ENCODE data around the gene CAMK2G. TPM values are rescaled to one million over a fixed set of nuclear protein-coding genes. Genes with fewer than 3 reads are reported as not detected.
"Not testable (repeated sequence)": the region's sequence is repeated elsewhere in the genome, so short reads cannot be mapped to it uniquely, and the experiment has no call there.

Gene CAMK2G
- total RNA-seq, 1 donor from 2014 or later = 31.7 TPM

DNA sequence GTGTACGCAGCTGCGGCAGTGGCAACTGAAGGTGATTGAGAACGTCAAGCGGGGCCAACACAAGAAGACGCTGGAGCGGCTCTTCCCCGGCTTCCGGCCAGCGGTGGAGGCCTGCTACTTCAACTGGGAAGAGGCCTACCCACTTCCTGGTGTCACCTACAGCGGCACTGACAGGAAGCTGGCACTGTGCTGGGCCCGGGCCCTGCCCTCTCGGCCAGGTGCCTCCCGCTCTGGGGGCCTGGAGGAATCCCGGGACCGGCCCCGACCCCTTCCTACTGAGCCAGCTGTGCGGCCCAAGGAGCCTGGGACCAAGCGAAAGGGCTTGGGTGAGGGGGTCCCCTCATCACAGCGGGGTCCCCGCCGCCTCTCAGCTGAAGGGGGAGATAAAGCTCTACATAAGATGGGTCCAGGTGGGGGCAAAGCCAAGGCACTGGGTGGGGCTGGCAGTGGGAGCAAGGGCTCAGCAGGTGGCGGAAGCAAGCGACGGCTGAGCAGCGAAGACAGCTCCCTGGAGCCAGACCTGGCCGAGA, 82.4 kb downstream of the CAMK2G start:
- Mint-ChIP-seq H3K4me3 (ENCODE audit: unreplicated experiment) (no peak overlapping the region), H3K27me3 (ENCODE audit: low read depth) (no peaks in the 10 kb centered on the region), H3K27ac (ENCODE audit: unreplicated experiment) (no peak overlapping the region), H3K4me1 (ENCODE audit: low read depth) (peaks cover 11% of the 10 kb centered on the region), H3K36me3 (ENCODE audit: low read depth) (peaks cover 48% of the 10 kb centered on the region), H3K9me3 (ENCODE audit: low read depth) (no peaks in the 10 kb centered on the region)
- peak; percentile 79 for DNase-seq (ENCODE audit: low spot score)
- TF ChIP-seq, protein P1, sequence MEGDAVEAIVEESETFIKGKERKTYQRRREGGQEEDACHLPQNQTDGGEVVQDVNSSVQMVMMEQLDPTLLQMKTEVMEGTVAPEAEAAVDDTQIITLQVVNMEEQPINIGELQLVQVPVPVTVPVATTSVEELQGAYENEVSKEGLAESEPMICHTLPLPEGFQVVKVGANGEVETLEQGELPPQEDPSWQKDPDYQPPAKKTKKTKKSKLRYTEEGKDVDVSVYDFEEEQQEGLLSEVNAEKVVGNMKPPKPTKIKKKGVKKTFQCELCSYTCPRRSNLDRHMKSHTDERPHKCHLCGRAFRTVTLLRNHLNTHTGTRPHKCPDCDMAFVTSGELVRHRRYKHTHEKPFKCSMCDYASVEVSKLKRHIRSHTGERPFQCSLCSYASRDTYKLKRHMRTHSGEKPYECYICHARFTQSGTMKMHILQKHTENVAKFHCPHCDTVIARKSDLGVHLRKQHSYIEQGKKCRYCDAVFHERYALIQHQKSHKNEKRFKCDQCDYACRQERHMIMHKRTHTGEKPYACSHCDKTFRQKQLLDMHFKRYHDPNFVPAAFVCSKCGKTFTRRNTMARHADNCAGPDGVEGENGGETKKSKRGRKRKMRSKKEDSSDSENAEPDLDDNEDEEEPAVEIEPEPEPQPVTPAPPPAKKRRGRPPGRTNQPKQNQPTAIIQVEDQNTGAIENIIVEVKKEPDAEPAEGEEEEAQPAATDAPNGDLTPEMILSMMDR (IDR thresholded peaks at IDR 0.05) = no peak

DNA sequence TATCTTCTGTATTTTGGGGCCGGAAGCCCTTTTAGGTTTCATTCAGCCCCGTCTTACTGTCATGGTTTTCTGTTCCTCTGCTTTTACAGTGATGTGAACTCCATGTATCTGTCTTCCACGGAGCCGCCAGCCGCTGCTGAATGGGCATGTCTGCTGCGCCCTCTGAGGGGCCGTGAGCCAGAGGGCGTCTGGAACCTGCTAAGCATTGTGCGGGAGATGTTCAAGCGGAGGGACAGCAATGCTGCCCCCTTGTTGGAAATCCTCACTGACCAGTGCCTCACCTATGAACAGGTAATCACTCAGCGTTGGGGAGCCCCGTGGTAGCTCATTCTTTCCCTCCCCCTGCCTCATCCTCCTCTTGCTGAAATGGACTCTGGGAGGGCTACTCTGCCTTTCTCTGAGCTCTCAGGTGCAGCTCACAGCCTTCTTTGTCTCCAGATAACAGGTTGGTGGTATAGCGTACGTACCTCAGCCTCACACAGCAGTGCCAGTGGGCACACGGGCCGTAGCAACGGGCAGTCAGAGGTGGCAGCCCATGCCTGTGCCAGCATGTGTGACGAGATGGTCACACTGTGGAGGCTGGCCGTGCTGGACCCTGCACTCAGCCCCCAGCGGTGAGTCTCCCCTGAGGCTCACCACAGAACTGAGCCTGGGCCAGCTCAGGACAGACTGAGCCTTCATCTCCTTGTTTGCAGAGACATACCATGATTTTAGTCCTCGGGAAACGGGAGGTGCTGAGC, 83.3 kb downstream of the CAMK2G start:
- no peaks in the 10 kb centered on the region for H3K9me3 Mint-ChIP-seq (ENCODE audit: low read depth)
- no peak overlapping the region for H3K4me3 Mint-ChIP-seq (ENCODE audit: unreplicated experiment)
- H3K4me1 Mint-ChIP-seq (ENCODE audit: low read depth) = peaks cover 20% of the 10 kb centered on the region
- no peaks in the 10 kb centered on the region for H3K27me3 Mint-ChIP-seq (ENCODE audit: low read depth)
- peaks cover 41% of the 10 kb centered on the region for H3K36me3 Mint-ChIP-seq (ENCODE audit: low read depth)
- TF ChIP-seq, protein P1 (IDR thresholded peaks at IDR 0.05) = no peak
- DNase-seq (ENCODE audit: low spot score) = no peak
- H3K27ac Mint-ChIP-seq (ENCODE audit: unreplicated experiment) = no peak overlapping the region

DNA sequence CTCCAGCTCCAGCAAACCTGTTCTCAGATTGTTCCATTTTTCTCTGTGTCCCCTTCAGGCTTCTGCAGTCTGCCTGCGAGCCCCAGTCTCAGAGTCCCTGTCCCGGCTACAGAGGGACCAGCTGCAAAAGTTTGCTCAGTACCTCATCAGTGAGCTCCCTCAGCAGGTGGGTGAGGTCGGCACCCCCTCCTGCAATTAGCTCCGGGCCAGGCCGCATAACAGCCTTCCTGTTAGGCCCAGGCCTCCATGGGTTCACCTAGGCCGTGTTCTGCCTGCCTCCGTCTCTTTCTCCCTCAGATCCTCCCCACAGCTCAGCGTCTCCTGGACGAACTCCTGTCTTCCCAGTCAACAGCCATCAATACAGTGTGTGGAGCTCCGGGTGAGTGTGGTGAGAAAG, 84.7 kb downstream of the CAMK2G start:
- Mint-ChIP-seq H3K4me1 (ENCODE audit: low read depth) (peaks cover 27% of the 10 kb centered on the region), H3K27me3 (ENCODE audit: low read depth) (no peaks in the 10 kb centered on the region), H3K27ac (ENCODE audit: unreplicated experiment) (no peak overlapping the region), H3K9me3 (ENCODE audit: low read depth) (no peaks in the 10 kb centered on the region), H3K36me3 (ENCODE audit: low read depth) (peaks cover 35% of the 10 kb centered on the region), H3K4me3 (ENCODE audit: unreplicated experiment) (no peak overlapping the region)
- peak; percentile 64 for DNase-seq (ENCODE audit: low spot score)
- TF ChIP-seq, protein P1 (IDR thresholded peaks at IDR 0.05) = no peak

DNA sequence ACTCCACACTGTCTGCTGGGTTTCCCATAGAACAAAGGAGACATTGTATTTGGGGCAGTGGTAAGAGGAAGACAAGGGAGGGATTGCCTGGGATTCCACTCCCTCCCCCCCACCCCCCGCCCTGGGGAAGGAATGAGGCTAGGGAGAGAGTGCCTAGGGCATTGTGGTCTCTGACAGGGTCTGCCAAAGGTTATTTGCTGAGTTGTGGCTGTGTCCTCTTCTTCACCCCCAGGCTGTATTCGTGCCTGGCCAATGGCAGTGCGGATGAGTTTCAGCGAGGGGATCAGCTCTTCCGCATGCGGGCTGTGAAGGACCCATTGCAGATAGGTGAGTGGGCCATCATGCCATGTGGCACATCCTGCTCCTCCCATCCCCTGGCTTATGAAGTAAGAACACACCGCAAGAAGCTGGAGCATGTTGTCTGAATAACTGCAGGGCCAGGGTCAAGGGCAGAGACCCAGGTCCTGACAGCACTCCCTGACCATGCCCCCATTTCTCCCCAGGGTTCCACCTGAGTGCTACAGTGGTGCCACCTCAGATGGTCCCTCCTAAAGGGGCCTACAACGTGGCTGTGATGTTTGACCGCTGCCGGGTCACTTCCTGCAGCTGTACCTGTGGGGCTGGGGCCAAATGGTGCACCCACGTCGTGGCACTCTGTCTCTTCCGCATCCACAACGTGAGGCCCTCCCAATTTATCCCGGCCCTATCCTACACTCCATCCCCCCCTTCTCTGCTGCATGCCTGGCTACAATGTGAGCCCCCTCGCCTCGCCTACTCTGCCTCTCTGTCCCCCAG, 85.3 kb downstream of the CAMK2G start:
- Mint-ChIP-seq H3K9me3 (ENCODE audit: low read depth) (no peaks in the 10 kb centered on the region), H3K36me3 (ENCODE audit: low read depth) (peaks cover 32% of the 10 kb centered on the region), H3K4me1 (ENCODE audit: low read depth) (peaks cover 29% of the 10 kb centered on the region), H3K27ac (ENCODE audit: unreplicated experiment) (no peak overlapping the region), H3K27me3 (ENCODE audit: low read depth) (no peaks in the 10 kb centered on the region), H3K4me3 (ENCODE audit: unreplicated experiment) (no peak overlapping the region)
- DNase-seq (ENCODE audit: low spot score) = peak; percentile 64
- TF ChIP-seq, protein P1 (IDR thresholded peaks at IDR 0.05) = no peak

DNA sequence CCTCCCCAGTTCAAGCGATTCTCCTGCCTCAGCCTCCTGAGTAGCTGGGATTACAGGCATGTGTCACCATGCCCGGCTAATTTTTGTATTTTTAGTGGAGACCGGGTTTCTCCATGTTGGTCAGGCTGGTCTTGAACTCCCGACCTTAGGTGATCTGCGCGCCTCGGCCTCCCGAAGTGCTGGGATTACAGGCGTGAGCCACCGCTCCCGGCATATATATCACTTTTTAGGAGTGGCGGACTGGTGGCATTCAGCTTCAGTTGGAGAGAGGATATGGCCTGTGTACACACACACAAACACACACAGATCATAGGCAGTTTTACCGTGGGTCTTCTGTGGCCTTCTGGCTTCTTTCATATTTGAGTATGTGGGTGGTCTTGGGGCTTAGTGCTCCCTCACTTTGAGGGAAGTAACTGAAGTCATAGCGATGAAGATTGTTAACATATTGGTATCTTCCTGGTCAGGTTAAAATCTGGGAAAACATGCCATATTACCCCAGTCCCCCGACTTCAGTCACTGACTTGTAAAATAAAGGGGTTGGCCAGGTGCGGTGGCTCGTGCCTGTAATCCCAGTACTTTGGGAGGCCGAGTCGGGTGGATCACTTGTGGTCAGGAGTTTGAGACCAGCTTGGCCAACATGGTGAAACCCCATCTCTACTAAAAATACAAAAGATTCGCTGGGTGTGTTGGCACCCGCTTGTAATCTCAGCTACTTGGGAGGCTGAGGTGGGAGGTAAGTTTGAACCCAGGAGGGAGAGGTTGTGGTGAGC, 87.1 kb downstream of the CAMK2G start:
- Mint-ChIP-seq H3K4me1 (ENCODE audit: low read depth) (peaks cover 41% of the 10 kb centered on the region), H3K27ac (ENCODE audit: unreplicated experiment) (peak overlapping the region; percentile 59), H3K4me3 (ENCODE audit: unreplicated experiment) (peak overlapping the region; percentile 99), H3K36me3 (ENCODE audit: low read depth) (peaks cover 20% of the 10 kb centered on the region)
- H3K9me3 Mint-ChIP-seq (ENCODE audit: low read depth); H3K27me3 Mint-ChIP-seq (ENCODE audit: low read depth): not testable (repeated sequence)
- peak; percentile 57 for DNase-seq (ENCODE audit: low spot score)
